ENCODE measurements around the gene LSM2.

LSM2 gene

GRCh38 chr6:31762878-31763618, 43.7 kb downstream of the LSM2 start:
- H3K4me3 ChIP-seq (ENCODE audit: low read depth, low read length), result no peak overlapping the region
- DNase-seq (ENCODE audit: low read depth, low spot score), result no peak
- POLR2A ChIA-PET, result no interaction called here
- CTCF ChIA-PET, result interaction anchor here (1.4 kb wide), 1 partner anchor 28 kb away, joined by 5 read pairs; no protein-coding TSS in a partner anchor
- TF ChIP-seq CTCF (IDR thresholded peaks at IDR 0.05; ENCODE audit: insufficient read depth, low read length, missing control alignments), result no peak

- ChIA-PET POLR2A (no interaction called here), CTCF (interaction anchor here (1.4 to 1.8 kb wide), 2 partner anchors 8 to 29 kb away, joined by 5 to 12 read pairs; no protein-coding TSS in a partner anchor)
- no peak for TF ChIP-seq CTCF (IDR thresholded peaks at IDR 0.05; ENCODE audit: insufficient read depth, low read length, missing control alignments)
- H3K4me3 ChIP-seq (ENCODE audit: low read depth, low read length), result no peak within 1 kb of the TSS
- no peak for DNase-seq (ENCODE audit: low read depth, low spot score)
These were observed 44.4 kb downstream of the LSM2 start, which contains the start of gene SAPCD1 for GRCh38 chr6:31762356-31762755. SAPCD1 (plus strand) TSS chr6:31762656; CDS start chr6:31763055, 399 bp downstream.

GRCh38 chr6:31761343-31761742, 45.4 kb downstream of the LSM2 start:
- POLR2A ChIA-PET, result interaction anchor here (0.7 kb wide), 1 partner anchor 10 kb away, joined by 3 read pairs; no protein-coding TSS in a partner anchor
- no peak for TF ChIP-seq CTCF (IDR thresholded peaks at IDR 0.05; ENCODE audit: insufficient read depth, low read length, missing control alignments)
- CTCF ChIA-PET, result interaction anchor here (1.8 kb wide), 2 partner anchors 9 to 30 kb away, joined by 5 to 12 read pairs; no protein-coding TSS in a partner anchor

GRCh38 chr6:31760790-31761189, 46.0 kb downstream of the LSM2 start:
- no peak for TF ChIP-seq CTCF (IDR thresholded peaks at IDR 0.05; ENCODE audit: insufficient read depth, low read length, missing control alignments)
- ChIA-PET POLR2A (interaction anchor here (0.7 kb wide), 1 partner anchor 10 kb away, joined by 3 read pairs; no protein-coding TSS in a partner anchor), CTCF (interaction anchor here (1.8 kb wide), 2 partner anchors 9 to 30 kb away, joined by 5 to 12 read pairs; no protein-coding TSS in a partner anchor)
- H3K4me3 ChIP-seq (ENCODE audit: low read depth, low read length), result no peak overlapping the region
- DNase-seq (ENCODE audit: low read depth, low spot score), result no peak

More at GRCh38 chr6:31761343-31761742, 45.4 kb downstream of the LSM2 start:
- DNase-seq (ENCODE audit: low read depth, low spot score), result no peak
- H3K4me3 ChIP-seq (ENCODE audit: low read depth, low read length), result no peak overlapping the region

- ChIA-PET CTCF (interaction anchor here (1.1 to 5.4 kb wide), 2 partner anchors 11 to 132 kb away, joined by 4 to 28 read pairs; no protein-coding TSS in a partner anchor), POLR2A (no interaction called here)
- no peak for TF ChIP-seq CTCF (IDR thresholded peaks at IDR 0.05; ENCODE audit: insufficient read depth, low read length, missing control alignments)
- no peak for DNase-seq (ENCODE audit: low read depth, low spot score)
- no peak overlapping the region for H3K4me3 ChIP-seq (ENCODE audit: low read depth, low read length)
These were observed 48.5 kb downstream of the LSM2 start for GRCh38 chr6:31758281-31758680.

GRCh38 chr6:31752739-31753319, 53.9 kb downstream of the LSM2 start:
- TF ChIP-seq CTCF (IDR thresholded peaks at IDR 0.05; ENCODE audit: insufficient read depth, low read length, missing control alignments), result no peak
- no peak overlapping the region for H3K4me3 ChIP-seq (ENCODE audit: low read depth, low read length)
- no peak for DNase-seq (ENCODE audit: low read depth, low spot score)
- ChIA-PET CTCF (interaction anchor here (0.9 to 4.1 kb wide), 7 partner anchors 13 to 53 kb away, joined by 3 to 21 read pairs (median 4); partner anchors contain the start of gene CLIC1), POLR2A (interaction anchor here (0.6 to 2.8 kb wide), 10 partner anchors 12 to 219 kb away, joined by 3 to 15 read pairs (median 4); partner anchors contain the start of genes DXO, HSPA1B and MSH5)

Measured in AG04449 (cell line).